Measurements from ENCODE around the gene DNAAF5. TPM values are rescaled to one million over a fixed set of nuclear protein-coding genes. Genes with fewer than 3 reads are reported as not detected.

DNAAF5 gene
- total and polyA plus RNA-seq, 2 of the 13 experiments (the other 11 are each of a cell fraction or from before 2014, with no cell fraction given), result 11.9 to 21.5 TPM

- peak; percentile 98 for TF ChIP-seq ZNF687 (CRISPR knock-in tag; IDR thresholded peaks at IDR 0.05)
- TF ChIP-seq PRMT3 (CRISPR knock-in tag; IDR thresholded peaks at IDR 0.05; ENCODE audit: borderline replicate concordance, low read depth), result no peak
- peak; percentile 46; the same call in 1 of the 2 replicates for TF ChIP-seq ZC3H13 (CRISPR knock-in tag; IDR thresholded peaks at IDR 0.05)
- TF ChIP-seq REST (IDR thresholded peaks at IDR 0.05; ENCODE audit: borderline replicate concordance in 1 of 2, low read depth in 1 of 2, low read length in 2 of 2), result no peak
- no peak for TF ChIP-seq ONECUT2 (CRISPR knock-in tag; IDR thresholded peaks at IDR 0.05)
- peak; percentile 56; the same call in 1 of the 2 replicates for TF ChIP-seq BRCA1 (CRISPR knock-in tag; IDR thresholded peaks at IDR 0.05)
- peak; percentile 87 for TF ChIP-seq SALL1 (CRISPR knock-in tag; IDR thresholded peaks at IDR 0.05)
- TF ChIP-seq GZF1 (CRISPR knock-in tag; IDR thresholded peaks at IDR 0.05), result no peak
- peak; percentile 96 for TF ChIP-seq HNF4A (CRISPR knock-in tag; IDR thresholded peaks at IDR 0.05)
- no peak for TF ChIP-seq E2F5 (CRISPR knock-in tag; conservative IDR thresholded peaks at IDR 0.05)
- TF ChIP-seq ZNF557 (CRISPR knock-in tag; IDR thresholded peaks at IDR 0.05), result no peak
- TF ChIP-seq SIN3B (IDR thresholded peaks at IDR 0.05; ENCODE audit: low read length), result no peak
- TF ChIP-seq ZNF567 (CRISPR knock-in tag; IDR thresholded peaks at IDR 0.05; ENCODE audit: borderline replicate concordance), result no peak
- TF ChIP-seq PPARG (CRISPR knock-in tag; conservative IDR thresholded peaks at IDR 0.05), result 0 out of 2 replicates have a peak, but pooled peaks have one; percentile 13
- TF ChIP-seq KDM2A (CRISPR knock-in tag; IDR thresholded peaks at IDR 0.05; ENCODE audit: borderline replicate concordance, low read depth), result peak; percentile 83; the same call in 1 of the 2 replicates
- TF ChIP-seq DR1 (CRISPR knock-in tag; IDR thresholded peaks at IDR 0.05), result no peak; the same call in 1 of the 2 replicates
- 0 out of 2 replicates have a peak, but pooled peaks have one; percentile 20 for TF ChIP-seq FOXK1 (CRISPR knock-in tag; IDR thresholded peaks at IDR 0.05; ENCODE audit: borderline replicate concordance, low read depth)
- TF ChIP-seq ZNF510 (CRISPR knock-in tag; IDR thresholded peaks at IDR 0.05; ENCODE audit: low read depth), result no peak
- no peak; the same call in 1 of the 2 replicates for TF ChIP-seq KLF6 (CRISPR knock-in tag; IDR thresholded peaks at IDR 0.05)
- no peak for TF ChIP-seq PCBP2 (optimal IDR thresholded peaks at IDR 0.05; ENCODE audit: low read depth, low read length, poor library complexity, severe bottlenecking)
- no peak for TF ChIP-seq EZH2 (conservative IDR thresholded peaks at IDR 0.05; ENCODE audit: low read depth, low read length)
Observed at GRCh38 chr7:732094-732541, 5.6 kb downstream of the DNAAF5 start (continued).

All from HepG2 (cell line).